Prostate gland (tissue), 2 donors: ENCODE results near the gene SESN1.

Experiments used
- CTCF ChIP-seq, 4 experiments: fragments of 200-600 bp in 2 of 4; fragments of 450-650 bp in 2 of 4; sonication (generic) in 2 of 4; IDR thresholded peaks; 1 replicate in 3 of 4; 2 replicates in 1 of 4; pipeline ENCODE4 v1.5.1; 2016 to 2019; ENCODE audit warnings: antibody characterized with exemption in 4 of 4, mild to moderate bottlenecking in 2 of 4, moderate library complexity in 2 of 4
- POLR2A ChIP-seq: fragments of 450-650 bp; IDR thresholded peaks from one replicate; pipeline ENCODE4 v1.6.1; 2016; ENCODE audit warnings: antibody characterized with exemption, mild to moderate bottlenecking
- POLR2AphosphoS5 ChIP-seq: sonication (generic); formaldehyde crosslinking; IDR thresholded peaks from one replicate; pipeline ENCODE4 v1.6.1; 2017; ENCODE audit warnings: antibody characterized with exemption

- TF ChIP-seq POLR2AphosphoS5 (no peak), CTCF (IDR thresholded peaks at IDR 0.05) (no peak), POLR2A (no peak)
Observed at GRCh38 chr6:109029313-109029712, 65.3 kb downstream of the SESN1 start.
